Measurements from ENCODE around the gene SPTLC2.

DNA sequence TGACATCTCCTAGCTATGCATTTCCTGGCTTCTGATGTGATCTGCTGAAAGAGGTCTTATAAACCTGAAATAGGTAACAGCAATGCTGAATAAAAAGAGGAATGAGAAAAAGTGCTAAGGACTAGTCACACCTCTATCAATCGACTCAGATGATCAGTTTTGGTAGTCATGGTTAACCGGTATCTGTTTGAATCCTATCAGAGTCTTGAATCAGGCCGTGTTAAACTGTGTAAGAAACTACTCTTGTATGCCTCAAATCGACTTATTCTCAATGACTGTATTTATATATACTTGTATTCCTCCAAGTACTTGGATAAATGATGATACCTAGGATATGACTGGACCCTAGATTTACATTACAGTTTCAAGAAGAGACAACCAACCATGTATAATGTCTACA is 107.1 kb downstream of the SPTLC2 start:
- TF ChIP-seq, protein P1, sequence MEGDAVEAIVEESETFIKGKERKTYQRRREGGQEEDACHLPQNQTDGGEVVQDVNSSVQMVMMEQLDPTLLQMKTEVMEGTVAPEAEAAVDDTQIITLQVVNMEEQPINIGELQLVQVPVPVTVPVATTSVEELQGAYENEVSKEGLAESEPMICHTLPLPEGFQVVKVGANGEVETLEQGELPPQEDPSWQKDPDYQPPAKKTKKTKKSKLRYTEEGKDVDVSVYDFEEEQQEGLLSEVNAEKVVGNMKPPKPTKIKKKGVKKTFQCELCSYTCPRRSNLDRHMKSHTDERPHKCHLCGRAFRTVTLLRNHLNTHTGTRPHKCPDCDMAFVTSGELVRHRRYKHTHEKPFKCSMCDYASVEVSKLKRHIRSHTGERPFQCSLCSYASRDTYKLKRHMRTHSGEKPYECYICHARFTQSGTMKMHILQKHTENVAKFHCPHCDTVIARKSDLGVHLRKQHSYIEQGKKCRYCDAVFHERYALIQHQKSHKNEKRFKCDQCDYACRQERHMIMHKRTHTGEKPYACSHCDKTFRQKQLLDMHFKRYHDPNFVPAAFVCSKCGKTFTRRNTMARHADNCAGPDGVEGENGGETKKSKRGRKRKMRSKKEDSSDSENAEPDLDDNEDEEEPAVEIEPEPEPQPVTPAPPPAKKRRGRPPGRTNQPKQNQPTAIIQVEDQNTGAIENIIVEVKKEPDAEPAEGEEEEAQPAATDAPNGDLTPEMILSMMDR (IDR thresholded peaks at IDR 0.05; ENCODE audit: low read length): no peak
- TF ChIP-seq EZH2 (optimal IDR thresholded peaks at IDR 0.05; ENCODE audit: low read depth, low read length): no peak
